Measurements from ENCODE around the gene STON2.
"Not testable (repeated sequence)": the region's sequence is repeated elsewhere in the genome, so short reads cannot be mapped to it uniquely, and the experiment has no call there.

Gene STON2, protein sequence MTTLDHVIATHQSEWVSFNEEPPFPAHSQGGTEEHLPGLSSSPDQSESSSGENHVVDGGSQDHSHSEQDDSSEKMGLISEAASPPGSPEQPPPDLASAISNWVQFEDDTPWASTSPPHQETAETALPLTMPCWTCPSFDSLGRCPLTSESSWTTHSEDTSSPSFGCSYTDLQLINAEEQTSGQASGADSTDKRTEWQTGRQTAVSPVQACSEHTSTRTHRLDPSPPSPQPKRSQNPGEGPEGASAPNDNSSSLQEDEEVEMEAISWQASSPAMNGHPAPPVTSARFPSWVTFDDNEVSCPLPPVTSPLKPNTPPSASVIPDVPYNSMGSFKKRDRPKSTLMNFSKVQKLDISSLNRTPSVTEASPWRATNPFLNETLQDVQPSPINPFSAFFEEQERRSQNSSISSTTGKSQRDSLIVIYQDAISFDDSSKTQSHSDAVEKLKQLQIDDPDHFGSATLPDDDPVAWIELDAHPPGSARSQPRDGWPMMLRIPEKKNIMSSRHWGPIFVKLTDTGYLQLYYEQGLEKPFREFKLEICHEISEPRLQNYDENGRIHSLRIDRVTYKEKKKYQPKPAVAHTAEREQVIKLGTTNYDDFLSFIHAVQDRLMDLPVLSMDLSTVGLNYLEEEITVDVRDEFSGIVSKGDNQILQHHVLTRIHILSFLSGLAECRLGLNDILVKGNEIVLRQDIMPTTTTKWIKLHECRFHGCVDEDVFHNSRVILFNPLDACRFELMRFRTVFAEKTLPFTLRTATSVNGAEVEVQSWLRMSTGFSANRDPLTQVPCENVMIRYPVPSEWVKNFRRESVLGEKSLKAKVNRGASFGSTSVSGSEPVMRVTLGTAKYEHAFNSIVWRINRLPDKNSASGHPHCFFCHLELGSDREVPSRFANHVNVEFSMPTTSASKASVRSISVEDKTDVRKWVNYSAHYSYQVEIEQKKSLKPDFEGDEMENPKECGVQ

DNA sequence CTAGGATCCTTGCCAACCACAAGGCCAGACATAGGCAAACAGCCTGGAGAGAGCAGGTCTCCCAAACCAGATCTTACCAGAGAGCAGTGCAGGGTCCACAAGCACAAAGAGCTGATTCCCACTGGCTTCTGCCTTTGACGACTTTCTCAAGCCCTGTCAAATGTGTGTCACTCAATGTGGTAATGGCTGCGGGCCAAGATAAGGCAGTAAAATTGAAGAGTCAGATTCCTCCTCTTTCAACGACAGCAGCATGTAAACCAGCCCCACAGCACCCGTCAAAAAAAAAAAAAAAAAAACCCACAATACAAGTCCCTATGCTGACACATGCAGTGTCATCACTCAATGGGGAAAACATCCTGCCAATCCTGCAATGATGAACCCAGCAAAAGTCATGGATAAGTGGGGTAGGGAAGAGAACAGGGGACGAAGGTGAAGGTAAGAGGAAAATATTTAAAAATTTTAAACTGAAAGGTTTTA is at the start of gene STON2:
TSS of gene STON2 (minus strand) at position 123 of the 477 bp plus-strand sequence. CDS start 1,942 bp downstream, outside the sequence.
- DNase-seq = no peak

DNA sequence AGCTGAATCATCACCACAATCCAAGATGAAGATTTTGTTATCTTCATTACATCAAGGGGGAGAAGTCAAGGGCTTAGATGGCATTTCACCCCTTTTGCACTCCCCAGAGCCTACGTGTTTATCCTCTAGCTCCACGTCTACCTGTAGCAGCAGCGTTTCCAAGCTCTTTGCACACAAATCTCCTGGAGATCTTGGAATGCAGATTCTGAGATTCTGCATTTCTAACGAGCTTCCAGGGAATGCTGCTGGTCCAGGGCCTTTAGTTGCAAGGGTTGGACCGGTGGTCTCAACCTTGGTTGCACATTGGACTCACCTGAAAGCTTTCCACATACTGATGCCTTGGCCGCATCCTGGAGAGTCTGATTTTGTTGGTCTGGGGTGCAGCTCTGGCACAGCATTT is 49.5 kb upstream of the STON2 start:
- DNase-seq = no peak

DNA sequence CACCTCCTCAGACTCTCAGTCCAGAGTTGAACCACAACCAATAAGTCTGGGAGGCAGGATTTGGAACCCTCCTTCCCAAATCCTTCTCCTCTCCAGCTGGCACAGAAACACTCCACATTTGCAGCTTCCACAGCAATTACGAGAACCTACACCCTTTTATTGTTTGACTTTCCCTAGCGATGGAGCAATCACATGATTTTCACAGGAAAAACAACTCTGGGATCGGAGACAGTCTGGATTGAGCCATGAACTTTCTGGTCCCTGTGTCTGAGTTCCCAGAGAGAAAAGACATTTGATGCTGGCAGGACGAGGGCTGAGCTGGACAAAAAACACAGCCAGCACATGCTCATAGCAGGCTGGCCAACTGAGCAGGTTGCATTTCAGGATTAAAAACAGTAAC is 49.0 kb upstream of the STON2 start:
- DNase-seq = no peak

DNA sequence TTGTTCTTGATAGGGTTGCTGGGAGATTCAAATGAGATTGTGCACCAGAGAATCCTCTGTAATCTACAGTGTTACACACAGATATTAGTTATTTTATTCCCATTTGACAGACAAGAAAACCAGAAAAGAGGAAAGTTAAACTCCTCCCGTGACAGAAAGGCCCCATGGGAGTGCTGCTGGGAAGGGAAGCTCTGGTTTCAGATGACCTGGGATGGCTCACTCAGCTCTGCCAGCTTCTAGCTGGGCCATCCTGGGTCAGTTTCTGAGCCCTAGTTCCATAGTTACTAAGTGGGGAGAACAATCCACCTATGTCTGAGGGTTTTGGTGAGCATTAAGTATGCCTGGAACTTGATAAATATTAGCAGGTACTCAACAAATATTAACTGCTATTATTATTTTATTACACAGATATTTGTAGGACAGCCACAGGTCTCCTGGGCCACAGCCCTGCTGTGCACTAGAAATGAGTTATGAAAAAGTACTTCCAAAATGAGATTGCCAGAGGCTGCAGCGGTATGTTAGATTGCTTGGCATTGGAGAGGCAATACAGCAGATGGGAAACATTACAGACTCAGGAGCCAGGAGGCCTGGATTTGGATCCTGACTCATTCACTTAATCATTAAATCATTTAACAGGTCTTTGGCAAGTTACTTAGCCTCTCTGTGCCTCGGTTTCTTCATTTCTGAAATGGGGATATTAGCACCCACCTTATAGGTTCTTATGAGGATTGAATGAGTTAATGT is 47.1 kb upstream of the STON2 start:
- no peak for DNase-seq

DNA sequence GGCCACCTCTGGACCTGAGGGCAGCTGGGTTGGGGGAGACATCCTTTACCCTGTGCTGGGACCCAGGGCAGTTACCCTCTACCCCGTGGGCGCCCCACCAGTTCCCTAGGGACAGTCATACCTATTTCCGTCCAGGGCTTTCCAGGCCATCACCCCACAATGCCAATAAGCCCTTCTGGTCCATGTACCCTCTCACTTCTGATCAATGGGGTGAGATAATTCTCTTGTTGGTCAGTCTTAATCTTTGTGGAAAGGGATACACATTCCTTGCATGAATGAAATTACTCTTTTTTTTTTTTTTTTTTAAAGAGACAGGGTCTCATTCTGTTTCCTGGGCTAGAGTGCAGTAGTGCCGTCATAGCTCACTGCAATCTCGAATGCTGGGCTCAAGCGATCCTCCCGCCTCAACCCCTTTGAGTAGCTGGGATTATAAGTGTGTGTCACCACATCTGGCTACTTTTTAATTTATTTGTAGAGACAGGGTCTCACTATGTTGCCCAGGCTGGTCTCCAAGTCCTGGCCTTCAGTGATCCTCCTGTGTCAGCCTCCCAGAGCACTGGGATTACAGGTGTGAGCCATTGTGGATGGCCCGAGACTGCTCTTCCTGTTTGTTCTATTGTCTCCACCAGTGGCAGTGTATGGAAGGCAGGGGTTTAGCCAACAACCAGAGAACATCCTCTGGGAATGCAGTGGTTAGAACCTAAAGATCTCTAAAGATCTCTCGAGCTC is 46.3 kb upstream of the STON2 start:
- DNase-seq = no peak

DNA sequence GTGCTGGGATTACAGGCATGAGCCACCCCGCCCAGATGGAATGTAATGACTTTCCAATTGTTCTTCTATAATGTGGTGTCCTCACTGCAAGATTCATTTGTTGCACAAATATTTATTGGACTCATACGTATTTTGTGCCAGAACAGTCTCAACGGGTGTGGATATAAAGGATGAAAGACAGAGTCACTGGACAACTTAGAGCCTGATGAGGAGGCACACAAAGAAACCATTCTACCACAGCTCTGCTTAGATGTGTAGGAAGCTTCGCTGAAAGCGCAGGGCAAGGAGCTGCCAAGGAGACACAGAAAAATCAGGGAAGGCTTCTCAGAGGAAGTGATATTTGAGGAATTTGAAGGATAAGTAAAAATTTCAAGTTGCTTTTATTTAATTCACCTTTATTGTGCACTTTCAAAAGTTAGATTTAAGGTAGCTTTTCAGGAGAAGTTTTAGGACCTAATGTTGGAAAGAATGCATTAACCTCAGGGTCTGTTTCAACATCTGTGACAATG is 41.6 kb upstream of the STON2 start:
- no peak for DNase-seq

DNA sequence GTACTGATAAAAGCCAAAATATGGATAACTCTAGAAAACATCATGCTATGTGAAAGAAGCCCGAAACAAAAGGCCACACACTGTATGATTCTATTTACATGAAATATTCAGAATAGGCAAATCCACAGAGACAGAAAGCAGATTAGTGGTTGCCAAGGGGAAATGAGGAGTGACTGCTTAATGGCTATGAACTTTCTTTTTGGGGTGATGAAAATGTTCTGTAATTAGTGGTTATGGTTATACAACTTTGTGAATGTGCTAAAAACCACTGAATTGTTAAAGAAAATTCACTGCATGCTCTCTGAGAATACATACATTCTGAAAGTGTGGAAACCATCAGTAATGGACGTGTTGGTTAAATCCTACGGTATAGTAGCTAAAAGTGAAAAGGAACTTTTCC is 39.9 kb upstream of the STON2 start:
- DNase-seq = no peak

DNA sequence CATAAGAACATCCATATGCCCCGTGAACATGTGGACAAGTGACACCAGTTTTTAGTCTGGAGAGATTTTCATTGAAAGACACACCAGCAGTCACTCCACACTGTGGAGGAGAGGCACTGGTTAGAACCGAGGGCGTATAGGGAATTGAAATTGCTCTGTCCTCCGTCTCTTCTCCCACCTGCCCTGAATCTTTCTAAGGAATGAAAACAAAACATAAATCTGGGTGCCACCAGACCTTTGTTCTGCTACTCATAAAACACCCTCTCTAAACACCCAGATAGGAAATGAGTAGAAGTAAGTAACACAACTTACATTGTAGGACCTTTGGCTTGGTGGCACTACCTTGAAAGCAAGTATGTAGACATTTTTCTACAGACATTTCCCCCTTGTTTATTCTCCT is 37.1 kb upstream of the STON2 start:
- no peak for DNase-seq

DNA sequence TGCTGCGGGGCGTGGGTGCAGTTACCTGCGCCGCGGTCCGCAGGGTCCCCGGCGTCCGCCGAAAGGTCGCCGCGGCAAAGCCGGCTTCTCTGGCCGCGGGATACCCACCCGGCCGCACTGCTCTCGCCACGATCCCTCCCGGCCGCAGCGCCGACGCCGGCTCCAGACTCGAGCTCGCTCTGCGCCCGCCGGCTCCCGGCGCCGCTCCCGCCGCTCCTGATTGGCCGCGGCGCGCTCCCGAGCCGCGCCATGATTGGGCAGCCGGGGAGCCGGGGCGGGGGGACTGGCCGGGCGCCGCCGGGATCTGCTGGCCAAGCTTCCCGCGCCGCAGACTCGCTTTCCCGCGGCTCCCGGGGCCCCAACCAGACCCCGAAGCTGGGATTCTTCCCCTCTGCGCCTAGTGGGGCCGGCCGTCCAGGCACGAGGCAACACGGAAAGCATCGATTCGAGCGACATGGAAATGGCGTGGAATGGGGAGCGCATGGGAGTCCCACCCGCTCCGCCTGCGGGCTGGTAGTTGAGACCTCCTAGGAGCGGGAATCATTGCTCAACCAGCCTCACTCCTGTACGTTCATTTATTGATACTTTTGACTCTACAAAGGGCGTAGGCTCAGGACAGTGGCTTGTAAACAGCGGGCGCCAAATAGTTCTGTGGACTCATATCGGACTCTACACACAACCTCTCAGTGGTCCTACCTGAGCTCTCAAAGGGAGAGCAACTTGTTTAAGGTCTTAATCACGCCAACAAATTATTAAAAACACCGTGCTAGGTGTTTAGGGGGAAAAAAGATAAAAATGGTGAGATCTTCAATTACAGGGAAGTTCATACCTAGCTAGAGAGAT is 36.4 kb upstream of the STON2 start:
- DNase-seq = peak; percentile 35

DNA sequence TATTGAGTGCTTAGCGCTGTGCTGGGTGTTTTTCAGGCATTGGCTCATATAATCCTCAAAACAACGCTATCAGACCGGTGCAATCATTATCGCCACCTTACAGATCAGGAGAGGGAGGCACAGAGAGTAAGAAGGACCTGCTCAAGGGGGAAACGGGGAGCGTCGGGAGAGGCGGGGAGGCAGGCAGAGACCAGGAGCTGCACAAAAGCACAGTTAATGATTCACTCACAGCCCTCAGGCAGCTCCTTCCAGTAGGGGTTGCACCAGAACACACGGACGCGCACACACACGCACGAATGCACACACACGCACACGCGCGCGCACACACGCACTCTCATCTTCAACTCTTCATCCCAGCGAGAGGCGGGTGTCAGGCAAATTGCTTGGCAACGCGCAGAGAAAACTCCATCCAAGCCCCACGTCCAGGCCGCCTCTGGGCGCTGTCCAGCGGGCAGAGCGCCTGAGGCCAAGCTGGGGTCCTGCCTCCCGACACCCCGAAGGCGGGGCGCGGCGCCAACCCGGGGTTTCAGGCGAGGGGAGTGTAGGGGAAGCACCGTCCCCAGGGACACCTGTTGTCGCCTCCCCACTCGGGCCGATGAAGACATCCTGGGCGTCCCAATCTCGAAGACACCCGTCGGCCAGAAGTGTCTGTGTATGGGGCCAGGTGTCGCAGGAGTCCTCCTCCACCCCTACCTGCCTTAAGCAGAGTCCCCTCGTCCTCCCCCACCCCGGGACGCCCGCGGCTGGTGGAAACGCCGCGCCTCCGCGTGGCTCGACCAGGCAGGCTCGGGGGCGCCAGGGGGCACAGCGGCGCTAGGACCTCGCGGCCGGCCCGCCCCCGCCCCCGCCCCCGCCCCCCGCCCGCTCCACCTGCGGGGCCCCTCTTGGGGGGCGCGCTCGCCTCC is 35.5 kb upstream of the STON2 start:
- DNase-seq = peak; percentile 69

DNA sequence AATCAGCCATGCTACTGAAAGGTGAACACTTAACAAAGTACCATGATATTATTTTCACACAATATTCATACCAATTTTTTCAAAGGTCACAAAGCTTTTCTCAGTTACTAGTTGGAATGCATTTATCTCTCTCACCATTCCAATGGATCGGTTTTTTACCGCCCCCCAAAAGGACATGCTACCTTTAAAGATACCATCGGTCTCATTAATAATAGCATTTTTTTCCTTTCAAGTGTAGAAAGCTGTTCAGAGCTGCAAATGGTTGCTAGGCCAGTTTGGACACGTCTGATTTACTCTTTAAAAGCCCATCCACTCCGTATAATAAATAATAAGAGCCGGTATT is 34.9 kb upstream of the STON2 start:
- no peak for DNase-seq

DNA sequence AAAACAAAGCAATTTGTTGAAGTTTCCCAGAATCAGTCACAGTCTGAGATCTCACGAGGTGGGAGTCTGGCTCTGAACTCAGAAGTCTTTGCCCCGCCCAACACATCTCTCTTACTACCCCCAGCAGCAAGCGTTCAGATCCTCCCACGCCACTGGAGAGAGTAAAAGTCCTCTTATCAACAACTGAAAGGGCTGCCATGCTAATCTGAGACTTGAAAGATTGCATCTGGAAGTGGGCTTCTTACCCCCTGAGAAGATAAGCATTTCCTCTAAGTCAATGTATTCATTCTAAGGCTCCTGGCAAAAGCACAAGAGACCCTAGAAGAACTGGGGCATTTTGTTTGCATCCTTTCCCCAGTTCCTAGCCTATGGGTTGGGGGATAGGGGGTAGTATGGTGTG is 34.1 kb upstream of the STON2 start:
- no peak for DNase-seq

DNA sequence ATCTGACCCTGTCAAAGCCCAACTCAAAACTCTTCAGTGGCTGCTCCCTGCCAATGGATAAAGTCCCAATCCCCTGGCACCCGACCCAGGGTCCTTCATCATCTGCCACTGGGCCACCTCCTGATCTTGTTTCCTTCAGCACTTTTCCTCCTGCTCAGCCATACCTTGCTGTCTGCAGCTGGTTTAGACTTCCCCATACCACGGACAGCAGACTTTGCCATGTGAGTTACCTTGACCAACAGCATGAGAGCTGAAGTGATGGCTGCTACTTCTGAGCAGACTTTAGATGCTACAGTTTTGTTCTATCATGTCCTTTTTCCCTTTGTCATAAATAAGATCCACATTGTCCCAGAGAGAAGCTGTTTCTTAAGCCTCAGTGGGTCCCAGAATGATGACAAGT is 33.3 kb upstream of the STON2 start:
- DNase-seq = peak; percentile 24

DNA sequence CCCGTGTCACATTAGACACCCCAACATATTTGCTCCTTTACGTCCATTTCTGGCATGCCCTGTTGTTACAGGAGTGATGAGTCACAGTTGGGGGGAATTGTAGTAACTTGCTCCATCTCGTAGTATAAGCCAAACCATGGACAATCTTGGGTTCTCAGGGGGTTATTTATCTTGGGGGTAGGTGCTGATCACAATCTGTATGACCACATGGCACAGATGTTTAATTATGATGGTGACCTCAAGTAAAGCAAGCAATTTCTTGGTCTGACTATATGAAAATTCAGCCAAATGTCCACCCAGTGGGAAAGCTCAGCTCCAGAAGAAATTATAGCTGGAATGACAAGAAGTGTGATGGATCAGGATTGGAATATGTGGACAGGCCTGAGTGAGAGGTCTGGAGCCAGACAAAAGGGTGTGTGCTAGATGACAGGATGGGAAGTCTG is 32.1 kb upstream of the STON2 start:
- DNase-seq = no peak

DNA sequence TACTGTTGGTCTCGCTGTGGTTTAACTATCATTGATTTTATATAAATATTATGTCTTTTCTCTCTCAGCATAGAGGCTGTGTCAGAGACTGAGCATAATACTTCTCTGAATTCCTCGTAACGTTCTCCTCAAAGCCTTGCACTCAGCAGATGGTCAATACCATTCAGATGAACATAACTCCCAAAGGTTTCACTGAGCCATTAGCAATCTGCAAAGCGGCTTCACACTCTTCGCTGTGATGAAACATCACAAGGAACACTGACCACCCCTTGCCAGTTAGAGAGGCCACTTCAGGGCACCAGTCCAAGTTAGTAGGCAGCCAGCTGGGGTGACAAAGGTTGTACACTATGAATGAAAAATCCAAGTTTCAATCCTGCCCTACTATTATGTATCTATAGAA is 30.1 kb upstream of the STON2 start:
- no peak for DNase-seq

DNA sequence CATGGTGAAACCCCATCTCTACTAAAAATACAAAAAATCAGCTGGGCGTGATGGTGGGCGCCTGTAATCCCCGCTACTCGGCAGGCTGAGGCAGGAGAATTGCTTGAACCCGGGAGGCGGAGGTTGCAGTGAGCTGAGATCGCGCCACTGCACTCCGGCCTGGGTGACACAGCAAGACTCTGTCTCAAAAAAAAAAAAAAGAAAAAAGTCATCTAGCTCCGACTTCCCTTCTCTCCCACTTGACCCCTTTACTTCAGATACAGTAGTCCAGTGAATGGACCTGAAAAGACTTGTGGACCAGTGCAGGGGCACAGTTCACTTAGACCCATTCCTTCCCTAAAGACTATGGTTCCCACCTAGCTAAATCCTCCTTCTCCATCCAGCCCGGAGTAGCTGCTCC is 29.6 kb upstream of the STON2 start:
- not testable (repeated sequence) for DNase-seq

DNA sequence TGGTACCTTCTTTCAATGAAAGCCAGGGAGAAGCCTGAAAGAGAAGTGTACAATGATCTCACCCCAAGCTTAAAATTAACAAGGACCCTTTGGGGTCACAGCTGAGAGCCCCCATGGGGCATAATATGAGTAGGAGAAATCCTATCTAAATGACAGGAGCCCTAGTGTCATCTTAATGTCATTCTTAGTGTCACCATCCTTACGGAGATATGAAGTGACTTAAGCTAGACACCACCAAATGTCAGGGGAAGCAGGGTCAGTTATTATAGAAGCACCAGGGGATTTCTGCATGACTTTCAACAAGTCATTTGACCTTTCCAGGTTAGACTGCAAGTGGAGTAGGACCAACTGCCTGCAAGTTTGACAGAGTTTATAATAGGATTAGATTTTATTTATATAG is 28.9 kb upstream of the STON2 start:
- no peak for DNase-seq

DNA sequence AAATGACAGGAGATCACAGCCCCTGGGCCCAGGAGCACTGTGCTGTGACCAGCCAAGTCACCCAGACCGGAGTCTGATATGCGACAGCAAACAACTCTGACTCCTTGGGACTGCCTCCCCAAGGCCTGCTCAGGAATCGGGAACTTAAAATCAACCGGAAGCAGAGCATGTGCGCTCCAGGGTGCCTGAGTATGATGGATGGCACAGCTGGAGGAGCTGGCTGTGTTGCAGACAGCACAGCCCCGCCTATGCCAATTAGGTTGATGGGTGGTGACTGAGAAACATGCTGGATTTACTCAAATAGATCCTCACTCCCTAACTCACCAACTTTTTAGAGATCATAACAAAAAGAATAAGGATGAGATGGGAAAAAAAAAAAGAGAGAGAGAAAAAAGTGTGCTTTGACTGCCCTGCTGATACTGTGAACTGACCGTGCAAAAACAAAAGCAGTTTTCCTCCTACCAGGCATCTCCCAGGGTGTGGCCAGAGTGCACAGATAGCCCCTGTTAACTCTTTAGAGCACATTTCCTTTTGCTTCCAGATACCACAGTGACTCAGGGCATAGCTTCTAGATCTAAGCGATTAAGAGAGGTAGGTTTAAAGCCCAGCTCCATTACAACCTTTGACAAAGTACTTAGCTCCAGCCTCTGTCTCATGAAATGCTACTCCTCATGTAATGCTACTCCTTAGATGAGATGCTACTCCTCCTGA is 27.4 kb upstream of the STON2 start:
- DNase-seq = no peak

DNA sequence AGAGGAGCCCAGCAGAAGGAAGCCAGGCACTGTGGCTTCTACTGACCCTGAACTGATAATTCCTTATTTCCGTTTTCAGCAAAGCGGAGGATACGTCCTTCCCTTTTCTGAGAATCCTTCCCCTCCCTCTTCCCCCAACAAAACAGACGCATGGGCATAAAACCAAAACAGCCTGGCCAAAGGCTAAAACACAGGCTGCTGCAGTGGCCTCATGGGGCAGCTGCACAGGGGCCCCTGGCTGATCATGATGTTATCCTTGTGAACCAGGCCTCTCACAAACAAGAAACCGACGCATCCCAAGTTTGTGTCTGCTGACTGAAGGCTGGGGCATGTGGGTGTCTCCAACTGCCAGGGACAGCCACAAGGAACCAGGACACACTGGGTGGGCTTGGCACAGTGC is 23.4 kb upstream of the STON2 start:
- DNase-seq = no peak

Data from kidney glomerular epithelial cell (primary cell).